MM.1S (cell line): ENCODE results near the gene DUOXA1.

Experiments
- DNase-seq: peaks from one replicate; pipeline ENCODE4 v3.0.0-alpha.2; 2015
- H2AFZ ChIP-seq: fragments of 300-600 bp; sonication (generic); 2 replicates; pipeline ENCODE4 v1.6.0; 2016; ENCODE audit warnings: antibody characterized with exemption, low read length
- H3F3A ChIP-seq: fragments of 300-600 bp; sonication (generic); 2 replicates; pipeline ENCODE4 v1.6.1; 2016; ENCODE audit warnings: mild to moderate bottlenecking, antibody characterized with exemption, low read length, moderate library complexity, mixed read lengths; ENCODE audit not compliant: insufficient read depth
- H3K27ac ChIP-seq: fragments of 300-600 bp; sonication (generic); 2 replicates; pipeline ENCODE4 v1.5.1; 2016; ENCODE audit warnings: mild to moderate bottlenecking, low read length
- H3K27me3 ChIP-seq: fragments of 300-600 bp; sonication (generic); replicated peaks from 2 replicates; pipeline ENCODE4 v1.6.0; 2016; ENCODE audit warnings: low read length; ENCODE audit not compliant: insufficient read depth
- H3K36me3 ChIP-seq: fragments of 300-600 bp; sonication (generic); replicated peaks from 2 replicates; pipeline ENCODE4 v1.6.1; 2016; ENCODE audit warnings: mild to moderate bottlenecking, low read length, mixed read lengths; ENCODE audit not compliant: insufficient read depth
- H3K4me1 ChIP-seq: fragments of 300-600 bp; sonication (generic); 2 replicates; pipeline ENCODE4 v1.6.1; 2016; ENCODE audit warnings: low read length, mixed read lengths
- H3K4me2 ChIP-seq: fragments of 300-600 bp; sonication (generic); 2 replicates; pipeline ENCODE4 v1.6.0; 2016; ENCODE audit warnings: low read depth, low read length
- H3K4me3 ChIP-seq: fragments of 300-600 bp; sonication (generic); 2 replicates; pipeline ENCODE4 v1.5.1; 2016; ENCODE audit warnings: low read length, mixed read lengths
- H3K79me2 ChIP-seq: fragments of 300-600 bp; sonication (generic); 2 replicates; pipeline ENCODE4 v1.6.1; 2016; ENCODE audit warnings: mixed run types, low read length, mixed read lengths
- H3K9ac ChIP-seq: fragments of 300-600 bp; sonication (generic); 2 replicates; pipeline ENCODE4 v1.6.1; 2016; ENCODE audit warnings: low read length, mixed read lengths
- H3K9me2 ChIP-seq: fragments of 300-600 bp; sonication (generic); replicated peaks from 2 replicates; pipeline ENCODE4 v1.6.1; 2016; ENCODE audit warnings: mild to moderate bottlenecking, low read length, mixed read lengths; ENCODE audit not compliant: insufficient read depth
- H3K9me3 ChIP-seq: fragments of 300-600 bp; sonication (generic); replicated peaks from 2 replicates; pipeline ENCODE4 v1.6.1; 2016; ENCODE audit warnings: mild to moderate bottlenecking, low read length, mixed read lengths; ENCODE audit not compliant: insufficient read depth
- H4K20me1 ChIP-seq: fragments of 300-600 bp; sonication (generic); 2 replicates; pipeline ENCODE4 v1.6.1; 2016; ENCODE audit warnings: mild to moderate bottlenecking, low read length, moderate library complexity, mixed read lengths; ENCODE audit not compliant: insufficient read depth
- EZH2 ChIP-seq: fragments of 300-600 bp; sonication (generic); optimal IDR thresholded peaks from 2 replicates; pipeline ENCODE3; 2017; ENCODE audit warnings: low read depth, mild to moderate bottlenecking, antibody characterized with exemption, low read length, mixed read lengths
- EZH2phosphoT487 ChIP-seq: fragments of 300-600 bp; sonication (generic); IDR thresholded peaks from 2 replicates; pipeline ENCODE4 v1.6.1; 2018; ENCODE audit warnings: antibody characterized with exemption, low read length
- TF ChIP-seq, protein P1 (sequence below): fragments of 300-600 bp; sonication (generic); IDR thresholded peaks from 2 replicates; pipeline ENCODE4 v1.5.1; 2016; ENCODE audit warnings: antibody characterized with exemption, low read length, mixed read lengths

Gene DUOXA1

DNA sequence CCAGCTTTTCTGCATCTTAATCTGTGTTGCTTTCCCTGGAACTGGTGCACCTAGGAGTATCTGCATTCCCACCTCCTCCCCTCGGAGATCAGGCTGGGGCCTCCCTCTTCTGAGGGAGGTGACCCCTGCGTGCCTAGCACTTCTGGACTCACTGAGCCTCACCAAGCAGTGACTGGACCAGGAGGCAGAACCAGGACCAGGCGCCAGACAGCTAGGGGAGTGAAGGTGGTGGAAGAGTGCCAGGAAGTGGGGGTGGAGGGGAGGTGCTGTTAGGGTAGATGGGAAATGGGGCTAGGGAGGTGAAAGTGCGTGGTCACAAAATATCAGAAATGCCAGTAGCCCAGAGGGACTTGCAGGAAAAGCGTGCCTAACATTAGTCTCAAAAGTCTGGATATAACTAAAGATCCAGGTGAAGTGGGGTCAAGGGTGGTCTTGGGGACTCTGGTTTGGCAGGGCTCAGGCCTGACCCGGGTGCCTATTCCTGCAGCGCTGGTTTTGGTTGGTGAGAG is 14.3 kb downstream of the DUOXA1 start:
- Histone ChIP-seq H3K9me2 (no peaks in the 10 kb centered on the region), H2AFZ (no peak overlapping the region), H3K4me2 (no peak overlapping the region), H3K9ac (no peak overlapping the region), H3F3A (no peaks in the 10 kb centered on the region), H3K27ac (no peak overlapping the region), H4K20me1 (no peaks in the 10 kb centered on the region), H3K36me3 (no peaks in the 10 kb centered on the region), H3K4me1 (no peaks in the 10 kb centered on the region), H3K27me3 (peaks cover 61% of the 10 kb centered on the region), H3K9me3 (no peaks in the 10 kb centered on the region), H3K4me3 (no peak overlapping the region), H3K79me2 (no peaks in the 10 kb centered on the region)
- no peak for DNase-seq
- TF ChIP-seq EZH2 (no peak), EZH2phosphoT487 (no peak)
- TF ChIP-seq, protein P1, sequence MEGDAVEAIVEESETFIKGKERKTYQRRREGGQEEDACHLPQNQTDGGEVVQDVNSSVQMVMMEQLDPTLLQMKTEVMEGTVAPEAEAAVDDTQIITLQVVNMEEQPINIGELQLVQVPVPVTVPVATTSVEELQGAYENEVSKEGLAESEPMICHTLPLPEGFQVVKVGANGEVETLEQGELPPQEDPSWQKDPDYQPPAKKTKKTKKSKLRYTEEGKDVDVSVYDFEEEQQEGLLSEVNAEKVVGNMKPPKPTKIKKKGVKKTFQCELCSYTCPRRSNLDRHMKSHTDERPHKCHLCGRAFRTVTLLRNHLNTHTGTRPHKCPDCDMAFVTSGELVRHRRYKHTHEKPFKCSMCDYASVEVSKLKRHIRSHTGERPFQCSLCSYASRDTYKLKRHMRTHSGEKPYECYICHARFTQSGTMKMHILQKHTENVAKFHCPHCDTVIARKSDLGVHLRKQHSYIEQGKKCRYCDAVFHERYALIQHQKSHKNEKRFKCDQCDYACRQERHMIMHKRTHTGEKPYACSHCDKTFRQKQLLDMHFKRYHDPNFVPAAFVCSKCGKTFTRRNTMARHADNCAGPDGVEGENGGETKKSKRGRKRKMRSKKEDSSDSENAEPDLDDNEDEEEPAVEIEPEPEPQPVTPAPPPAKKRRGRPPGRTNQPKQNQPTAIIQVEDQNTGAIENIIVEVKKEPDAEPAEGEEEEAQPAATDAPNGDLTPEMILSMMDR = no peak

DNA sequence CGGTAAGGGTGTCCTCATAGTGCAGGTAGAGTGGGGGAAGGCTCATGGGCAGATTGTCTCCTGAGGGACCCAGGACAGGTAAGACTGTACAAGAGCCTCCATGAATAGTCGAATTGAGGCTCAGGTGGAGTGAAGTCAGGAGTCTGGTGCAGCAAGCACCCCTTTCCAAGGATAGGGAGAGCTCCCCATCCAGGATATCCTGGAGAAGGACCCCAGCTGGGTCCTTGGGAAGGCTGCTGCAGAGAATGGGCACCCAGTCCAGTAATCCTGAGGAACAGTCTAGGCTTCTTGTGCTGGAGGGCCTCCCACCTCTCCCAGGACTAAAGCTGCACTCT is 15.0 kb downstream of the DUOXA1 start:
- H3K4me2 ChIP-seq = peak overlapping the region; percentile 48; the same call in 1 of the 2 replicates
- no peaks in the 10 kb centered on the region for H3F3A ChIP-seq
- TF ChIP-seq EZH2phosphoT487 = no peak
- no peak for TF ChIP-seq EZH2
- TF ChIP-seq, protein P1 = no peak
- H2AFZ ChIP-seq = no peak overlapping the region
- H3K9ac ChIP-seq = no peak overlapping the region
- no peak overlapping the region for H3K4me3 ChIP-seq
- no peaks in the 10 kb centered on the region for H3K9me3 ChIP-seq
- no peak for DNase-seq
- H3K27ac ChIP-seq = no peak overlapping the region
- no peaks in the 10 kb centered on the region for H3K36me3 ChIP-seq
- peaks cover 61% of the 10 kb centered on the region for H3K27me3 ChIP-seq
- no peaks in the 10 kb centered on the region for H4K20me1 ChIP-seq
- H3K79me2 ChIP-seq = no peaks in the 10 kb centered on the region
- H3K9me2 ChIP-seq = no peaks in the 10 kb centered on the region
- no peaks in the 10 kb centered on the region for H3K4me1 ChIP-seq

DNA sequence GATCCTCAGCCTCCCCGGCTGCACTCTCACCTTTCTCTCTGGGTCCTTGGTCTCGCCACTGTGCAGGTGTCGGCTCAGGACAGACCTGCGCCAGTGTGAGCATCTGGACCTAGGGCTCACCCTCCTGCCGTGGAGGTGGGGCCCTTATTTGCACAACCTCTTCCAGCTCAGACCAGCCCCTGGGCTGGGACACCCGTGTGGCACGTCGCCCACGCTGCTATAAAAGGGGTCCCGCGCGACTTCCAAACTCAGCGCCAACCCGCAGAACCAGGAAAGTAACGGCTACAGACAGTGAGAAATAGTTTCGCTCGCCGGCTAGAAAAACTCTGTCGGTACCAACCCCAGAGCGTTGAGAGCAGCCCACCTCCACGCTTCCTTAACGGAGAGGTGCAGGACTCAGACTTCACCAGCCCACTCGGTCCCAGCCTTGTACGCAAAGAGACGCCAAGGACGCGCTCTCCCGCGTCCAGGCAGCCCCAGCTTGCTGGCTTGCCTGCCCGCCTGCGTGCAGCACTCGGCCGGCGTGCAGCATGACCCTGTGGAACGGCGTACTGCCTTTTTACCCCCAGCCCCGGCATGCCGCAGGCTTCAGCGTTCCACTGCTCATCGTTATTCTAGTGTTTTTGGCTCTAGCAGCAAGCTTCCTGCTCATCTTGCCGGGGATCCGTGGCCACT is 15.5 kb downstream of the DUOXA1 start, which contains the start of the genes DUOX2 and DUOXA2:
DUOX2 (minus strand) TSS at position 97 of the 675 bp plus-strand sequence. CDS start 761 bp downstream, outside the sequence.
DUOXA2 (plus strand) TSS at position 251 of the 675 bp plus-strand sequence; CDS start at position 531, 280 bp downstream.
- H3K9ac ChIP-seq = no peak within 1 kb of the TSS

More for the DNA sequence above, 15.5 kb downstream of the DUOXA1 start, which contains the start of the genes DUOX2 and DUOXA2:
- no peaks in the 10 kb centered on the region for H3K4me1 ChIP-seq
- H3K9me2 ChIP-seq = no peaks in the 10 kb centered on the region
- TF ChIP-seq EZH2phosphoT487 = no peak
- TF ChIP-seq EZH2 = no peak
- TF ChIP-seq, protein P1 = no peak
- H3F3A ChIP-seq = no peaks in the 10 kb centered on the region
- peaks cover 61% of the 10 kb centered on the region for H3K27me3 ChIP-seq
- peak within 1 kb of the TSS; percentile 48; the same call in 1 of the 2 replicates for H3K4me2 ChIP-seq
- H3K27ac ChIP-seq = no peak within 1 kb of the TSS
- no peaks in the 10 kb centered on the region for H3K9me3 ChIP-seq
- 0 out of 2 replicates have a peak within 1 kb of the TSS, but pooled peaks have one; percentile 22 for H2AFZ ChIP-seq
- peak; percentile 31 for DNase-seq
- no peaks in the 10 kb centered on the region for H4K20me1 ChIP-seq
- no peaks in the 10 kb centered on the region for H3K79me2 ChIP-seq
- H3K36me3 ChIP-seq = no peaks in the 10 kb centered on the region
- peak within 1 kb of the TSS; percentile 24 for H3K4me3 ChIP-seq
